GM19468 (cell line): ENCODE data around the gene TSC1.

Source experiments
- ATAC-seq: cut with Tn5 transposase; IDR thresholded peaks from one replicate; pipeline ENCODE4 v1.9.1; 2021; ENCODE audit warnings: mild to moderate bottlenecking, moderate library complexity, moderate number of reproducible peaks; ENCODE audit not compliant: unreplicated experiment; ENCODE audit errors: extremely low read depth

Gene TSC1

DNA sequence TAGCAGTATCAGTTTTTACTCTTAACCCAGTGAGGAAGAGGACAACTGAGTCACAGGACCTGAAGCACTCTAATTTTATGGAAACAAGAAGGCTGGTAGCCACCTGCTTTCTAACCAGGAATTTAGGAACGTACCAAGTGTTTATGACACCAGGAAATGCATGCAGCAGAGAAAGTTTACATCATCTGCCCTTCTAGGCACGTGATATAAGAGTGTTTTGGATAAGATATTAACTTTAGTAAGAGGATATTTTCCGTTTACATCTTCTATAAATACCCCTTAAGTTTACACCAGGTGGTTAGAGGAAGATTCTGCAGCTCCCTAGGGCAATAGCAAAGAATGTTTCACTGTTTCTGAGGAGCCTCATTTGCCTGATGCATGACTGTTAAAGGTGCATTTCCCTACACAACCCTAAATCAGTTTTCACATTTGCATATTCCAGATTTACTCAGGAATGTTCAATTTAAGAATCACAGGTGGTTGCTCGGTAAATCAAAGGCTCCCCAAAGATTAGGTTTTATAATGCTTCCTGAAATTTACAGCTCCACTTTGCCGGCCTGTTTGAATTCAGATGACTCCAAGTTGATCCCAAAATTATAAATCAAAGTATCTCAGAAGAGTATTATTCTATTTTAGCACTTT lies 1.8 kb downstream of the TSC1 start:
- ATAC-seq, result no peak

DNA sequence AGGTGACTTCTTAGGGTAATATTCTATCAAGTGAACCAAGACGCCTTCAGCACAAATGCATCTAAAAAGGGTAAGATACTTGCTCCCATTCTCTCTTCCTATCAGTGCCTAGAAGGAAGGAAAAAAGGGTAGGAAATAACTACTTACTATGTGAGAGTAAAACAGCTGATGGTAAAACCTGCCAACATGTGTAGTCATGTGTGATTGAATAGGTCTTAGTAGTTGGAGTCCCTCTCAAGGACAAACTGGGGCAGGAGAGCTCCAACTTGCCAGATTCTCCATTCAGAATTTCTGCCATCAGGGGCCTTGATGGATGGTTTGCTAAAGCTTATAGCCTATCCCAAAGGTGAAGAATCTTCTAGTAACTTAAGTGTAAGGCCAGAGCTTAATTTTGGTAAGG lies 5.2 kb downstream of the TSC1 start:
- ATAC-seq, result no peak

DNA sequence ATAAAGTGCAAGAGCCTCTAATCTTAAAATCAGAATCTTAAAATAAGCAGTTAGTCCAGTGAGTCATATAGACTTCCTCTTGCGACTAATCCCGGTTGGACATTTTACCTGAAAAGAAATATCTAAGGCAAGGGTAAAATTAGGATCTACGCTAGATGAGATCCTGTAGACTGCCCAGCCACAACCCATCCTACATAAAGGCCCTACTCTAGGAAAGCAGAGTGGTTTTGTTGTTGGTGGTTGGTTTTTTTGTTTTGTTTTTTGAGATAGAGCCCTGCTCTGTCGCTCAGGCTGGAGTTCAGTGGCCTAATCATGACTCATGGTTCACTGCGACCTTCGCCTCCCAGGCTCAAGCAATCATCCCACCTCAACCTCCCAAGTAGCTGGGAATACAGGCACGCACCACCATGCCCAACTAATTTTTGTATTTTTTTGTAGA lies 6.9 kb downstream of the TSC1 start:
- ATAC-seq, result no peak

DNA sequence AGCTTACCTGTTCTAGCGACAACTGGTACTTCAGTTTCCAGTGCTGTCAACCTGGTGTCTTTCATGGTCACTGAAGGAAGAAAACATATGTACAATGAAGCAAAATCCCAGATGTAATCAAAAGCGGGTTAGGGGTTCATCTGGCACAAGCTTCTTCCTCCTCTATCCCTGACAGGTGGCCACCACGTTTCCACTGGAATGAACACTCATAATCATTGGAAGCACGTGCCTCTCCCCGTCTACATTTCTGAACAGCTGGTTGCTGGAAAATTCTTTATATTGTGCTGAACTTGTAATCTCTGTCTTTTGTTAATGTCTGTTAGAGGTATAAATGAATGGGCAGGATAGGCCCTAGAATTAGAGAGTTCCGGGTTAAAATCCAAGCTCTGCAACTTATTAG lies 9.4 kb downstream of the TSC1 start:
- no peak for ATAC-seq

DNA sequence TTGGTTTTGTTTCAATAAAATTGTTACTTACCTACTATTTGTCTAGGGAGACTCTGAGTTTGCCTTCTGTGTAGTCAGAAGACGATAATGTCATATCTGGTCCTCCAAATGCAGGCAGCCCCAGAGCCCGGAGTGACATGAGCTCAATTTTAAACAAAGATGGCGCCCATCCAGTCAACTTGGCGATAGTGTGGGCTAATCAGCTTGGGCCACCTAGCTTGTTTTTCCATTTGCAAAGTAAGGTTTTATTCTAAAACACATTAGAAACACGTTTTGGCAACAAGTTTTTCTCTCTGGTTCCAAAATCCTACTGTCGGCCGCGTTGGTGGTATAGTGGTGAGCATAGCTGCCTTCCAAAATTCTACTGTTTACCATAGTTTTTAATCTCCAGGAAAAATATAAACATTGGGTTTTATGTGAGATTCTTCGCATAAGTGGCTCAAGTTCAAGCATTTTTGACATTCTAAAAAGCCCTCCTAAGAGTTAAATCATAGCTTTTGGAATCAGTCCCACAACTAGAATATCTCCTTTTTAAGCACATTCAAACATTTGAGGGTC lies 13.2 kb downstream of the TSC1 start:
- ATAC-seq, result no peak

DNA sequence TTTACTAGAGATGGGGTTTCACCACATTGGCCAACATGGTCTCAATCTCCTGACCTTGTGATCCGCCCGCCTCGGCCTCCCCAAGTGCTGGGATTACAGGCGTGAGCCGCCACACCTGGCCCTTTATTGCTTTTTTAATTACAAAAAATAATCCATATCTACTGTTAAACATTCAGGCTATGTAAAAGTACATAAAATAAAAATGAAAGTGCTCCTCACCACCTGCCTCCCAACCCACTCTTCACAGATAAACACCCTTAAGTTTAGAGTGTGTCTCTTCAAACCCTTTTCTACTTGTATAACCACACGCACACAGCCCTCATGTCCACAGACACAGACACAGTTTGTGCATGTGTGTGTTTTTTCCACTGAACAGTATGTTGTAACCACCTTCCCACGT lies 16.7 kb downstream of the TSC1 start:
- ATAC-seq, result no peak

DNA sequence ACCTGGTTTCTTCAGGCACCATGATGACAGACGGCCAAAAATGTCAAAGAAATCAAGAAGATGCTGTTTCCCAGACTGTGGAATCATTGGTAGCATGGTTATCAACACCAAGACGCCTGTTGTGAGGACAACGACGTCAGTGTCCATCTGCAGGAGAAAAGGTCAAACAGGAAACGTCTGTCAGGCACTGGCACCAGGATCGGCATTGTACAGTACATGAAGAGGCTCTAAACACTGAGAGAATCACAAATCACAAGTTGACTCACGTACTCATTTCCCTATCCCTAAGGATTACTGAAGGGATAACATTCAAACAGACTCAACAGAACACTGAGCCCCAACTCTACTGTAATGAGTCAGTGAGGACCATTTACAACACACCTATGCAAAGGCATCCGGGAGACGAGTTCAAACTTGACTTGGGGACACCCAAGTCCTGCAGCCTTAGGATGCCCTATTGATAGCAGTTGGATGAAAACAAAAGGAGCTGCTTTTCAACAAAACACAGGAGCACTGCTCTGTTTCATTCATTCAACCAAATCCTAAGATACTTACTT lies 21.0 kb downstream of the TSC1 start:
- ATAC-seq, result no peak

DNA sequence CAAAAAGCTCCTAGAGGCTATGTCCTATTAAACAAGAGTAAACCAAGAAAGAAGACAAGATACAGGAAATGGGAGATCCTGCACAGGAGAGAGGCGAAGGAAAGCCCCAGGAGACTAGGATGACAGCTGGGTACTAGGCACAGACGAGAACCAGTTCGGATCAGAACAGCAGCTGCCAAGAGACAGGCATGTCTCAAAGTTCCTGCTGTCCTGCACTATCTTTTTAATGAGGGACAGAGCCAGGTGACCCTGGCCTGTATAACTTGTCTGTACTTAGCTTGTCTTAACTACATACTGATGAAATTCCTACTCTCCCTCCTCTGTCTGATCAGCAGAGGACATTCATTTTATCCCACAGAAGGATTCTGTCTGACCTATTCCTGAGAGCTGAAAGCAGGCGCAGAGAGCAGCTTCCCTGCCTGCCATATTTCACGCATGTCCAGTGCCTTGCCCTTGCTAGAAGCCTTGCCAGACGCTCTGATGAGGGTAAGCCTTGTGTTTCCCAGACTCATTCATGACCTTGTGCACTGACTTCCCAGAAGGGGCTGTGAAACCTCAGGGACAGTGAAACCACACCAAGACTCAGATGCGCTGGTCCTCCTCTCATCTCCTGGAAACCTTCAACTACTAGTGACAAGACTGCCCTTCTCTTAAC lies 24.7 kb downstream of the TSC1 start:
- no peak for ATAC-seq

DNA sequence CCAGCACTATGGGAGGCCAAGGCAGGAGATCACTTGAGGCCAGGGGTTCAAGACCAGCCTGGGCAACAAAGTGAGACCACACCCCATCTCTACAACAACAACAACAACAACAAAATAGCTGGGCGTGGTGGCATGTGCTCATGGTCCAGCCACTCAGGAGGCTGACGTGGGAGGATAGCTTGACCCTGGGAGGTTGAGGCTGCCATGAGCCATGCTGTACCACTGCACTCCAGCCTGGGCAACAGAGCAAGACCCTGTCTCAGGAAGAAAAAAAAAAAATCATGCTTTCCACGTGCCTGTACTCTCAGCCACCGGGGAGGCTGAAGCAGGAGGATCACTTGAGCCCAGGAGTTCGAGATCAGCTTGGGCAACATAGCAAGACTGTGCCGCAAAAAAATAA lies 29.5 kb downstream of the TSC1 start:
- no peak for ATAC-seq

DNA sequence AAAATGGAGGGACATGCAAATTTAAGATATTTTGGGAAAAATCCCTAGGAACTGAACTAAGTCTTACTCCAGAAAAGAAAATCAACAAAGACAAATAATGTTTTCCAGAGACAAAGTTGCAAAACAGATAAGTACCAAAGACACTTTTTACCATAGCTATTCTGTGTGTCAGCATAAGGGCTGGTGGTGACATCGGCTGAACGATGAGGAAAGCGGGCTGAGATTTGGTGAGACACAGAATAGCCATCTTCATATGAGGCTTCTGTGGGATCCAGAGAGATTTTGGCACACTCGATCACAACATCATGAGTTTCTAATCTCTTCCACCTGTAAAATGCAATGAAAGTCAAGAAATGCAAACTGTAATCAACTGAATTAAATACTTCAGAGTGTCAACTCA lies 32.3 kb downstream of the TSC1 start:
- no peak for ATAC-seq

DNA sequence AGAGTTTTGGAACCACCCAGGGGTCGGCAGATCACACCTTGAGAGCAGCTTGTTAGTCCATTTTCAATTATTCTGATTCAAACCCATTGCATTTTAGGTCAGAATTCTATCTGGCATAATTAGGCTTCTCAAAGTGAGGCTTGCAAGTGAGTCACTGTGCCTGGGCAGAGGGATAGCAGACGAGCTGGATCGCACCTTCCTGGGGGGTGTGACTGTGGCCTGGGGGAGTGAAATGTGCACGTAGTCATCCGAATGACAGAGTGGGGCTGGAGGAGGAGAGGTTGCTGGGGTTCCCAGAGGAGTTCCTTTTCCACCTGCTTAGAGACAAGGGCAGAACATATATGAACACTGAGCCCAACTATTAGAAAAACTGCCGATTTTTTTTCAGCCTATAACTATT lies 34.0 kb downstream of the TSC1 start:
- ATAC-seq, result no peak

DNA sequence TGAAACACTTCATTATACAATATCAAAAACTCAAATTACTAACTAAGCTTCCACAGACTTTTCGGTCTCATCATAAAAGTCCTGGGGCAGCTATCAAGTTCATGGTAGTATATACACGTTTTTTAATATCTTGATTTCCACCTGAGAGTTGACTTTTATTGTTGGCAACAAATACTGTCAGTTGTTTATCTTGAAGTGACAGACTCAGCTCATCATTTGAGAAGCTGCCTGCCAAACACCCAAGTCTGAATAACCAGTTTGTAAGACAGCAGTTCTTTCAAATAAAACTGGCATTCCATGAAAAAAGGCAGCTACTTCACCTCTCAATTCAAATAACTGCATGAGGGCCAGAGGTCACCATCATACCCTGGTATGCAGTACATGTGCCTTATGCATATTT lies 35.1 kb downstream of the TSC1 start:
- ATAC-seq, result no peak

DNA sequence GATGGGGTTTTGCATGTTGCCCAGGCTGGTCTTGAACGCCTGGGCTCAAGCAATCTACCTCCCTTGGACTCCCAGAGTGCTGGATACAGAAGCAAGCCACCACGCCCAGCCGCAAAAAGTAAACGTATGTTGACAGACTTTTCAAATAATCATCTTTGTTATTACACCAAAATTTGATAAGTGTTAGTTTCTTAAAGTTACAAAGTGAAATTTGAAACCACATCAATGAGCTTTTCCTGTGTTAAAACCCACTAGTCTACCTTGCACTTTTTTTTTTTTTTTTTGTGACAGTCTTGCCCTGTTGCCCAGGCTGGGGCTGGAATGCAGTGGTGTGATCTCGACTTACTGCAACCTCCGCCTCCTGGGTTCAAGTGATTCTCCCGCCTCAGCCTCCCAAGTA lies 35.8 kb downstream of the TSC1 start:
- ATAC-seq, result no peak

DNA sequence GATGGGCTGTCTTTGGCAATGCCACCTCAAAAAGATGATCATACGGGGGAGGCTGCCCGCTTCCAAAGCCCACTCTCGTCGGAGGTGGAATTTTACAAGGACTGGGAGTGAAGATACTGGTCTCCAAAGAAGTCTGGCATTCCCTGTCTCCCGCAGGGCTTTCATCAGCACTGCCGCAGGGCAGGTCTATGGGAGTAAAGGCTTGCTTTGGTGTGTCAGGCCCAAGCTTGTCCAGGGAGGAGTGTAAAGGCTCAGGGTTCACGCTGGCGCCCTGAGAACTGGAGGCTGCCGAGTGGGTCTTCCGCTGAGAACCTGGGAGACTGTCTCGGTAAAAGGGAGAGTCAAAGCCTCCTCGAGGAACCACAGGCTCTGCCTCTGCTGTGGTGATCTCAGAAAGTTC lies 38.7 kb downstream of the TSC1 start:
- ATAC-seq, result no peak

DNA sequence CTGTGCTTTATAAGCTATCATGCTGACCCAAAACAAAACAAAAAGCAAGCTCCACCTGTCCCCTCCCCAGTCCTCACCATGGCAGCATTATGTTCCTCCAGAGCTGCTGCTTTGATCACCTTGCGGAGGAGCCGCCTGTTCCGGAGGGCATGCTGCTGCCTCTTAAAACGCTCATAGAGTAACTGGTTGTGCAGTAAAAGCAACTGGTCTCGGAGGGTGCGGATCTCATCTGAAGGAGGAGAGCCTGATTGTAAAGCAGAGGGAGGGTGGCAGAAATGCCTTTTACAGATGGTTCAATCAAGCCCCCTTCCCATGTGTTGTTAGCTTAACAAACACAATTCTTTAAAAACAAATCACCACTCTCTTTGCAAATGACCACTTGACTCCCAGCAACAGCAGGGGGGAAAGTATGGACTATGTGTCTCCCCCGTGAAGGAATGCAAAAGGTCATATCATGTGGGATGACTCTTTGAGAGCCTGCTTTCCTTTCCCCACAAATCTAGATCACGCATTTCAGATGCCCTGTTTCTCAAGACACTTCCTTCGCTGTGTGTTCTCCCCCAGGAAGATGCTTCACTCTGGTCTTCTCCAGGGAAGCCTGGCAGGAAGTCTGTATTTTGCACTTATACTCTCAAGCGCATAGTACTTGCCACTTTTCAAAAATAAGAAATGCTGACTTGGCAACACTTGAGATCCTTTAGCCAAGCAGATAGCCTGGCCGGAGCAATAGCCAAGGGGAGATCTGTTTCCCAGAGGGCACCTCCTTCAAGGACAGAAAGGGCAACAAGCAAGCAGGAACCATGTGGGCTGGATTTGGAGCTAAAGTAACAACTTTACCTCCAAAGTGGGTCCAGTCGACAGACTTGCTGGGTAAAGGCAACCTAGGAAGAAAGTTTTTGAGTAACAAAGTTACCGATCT lies 40.6 kb downstream of the TSC1 start:
- ATAC-seq, result no peak

DNA sequence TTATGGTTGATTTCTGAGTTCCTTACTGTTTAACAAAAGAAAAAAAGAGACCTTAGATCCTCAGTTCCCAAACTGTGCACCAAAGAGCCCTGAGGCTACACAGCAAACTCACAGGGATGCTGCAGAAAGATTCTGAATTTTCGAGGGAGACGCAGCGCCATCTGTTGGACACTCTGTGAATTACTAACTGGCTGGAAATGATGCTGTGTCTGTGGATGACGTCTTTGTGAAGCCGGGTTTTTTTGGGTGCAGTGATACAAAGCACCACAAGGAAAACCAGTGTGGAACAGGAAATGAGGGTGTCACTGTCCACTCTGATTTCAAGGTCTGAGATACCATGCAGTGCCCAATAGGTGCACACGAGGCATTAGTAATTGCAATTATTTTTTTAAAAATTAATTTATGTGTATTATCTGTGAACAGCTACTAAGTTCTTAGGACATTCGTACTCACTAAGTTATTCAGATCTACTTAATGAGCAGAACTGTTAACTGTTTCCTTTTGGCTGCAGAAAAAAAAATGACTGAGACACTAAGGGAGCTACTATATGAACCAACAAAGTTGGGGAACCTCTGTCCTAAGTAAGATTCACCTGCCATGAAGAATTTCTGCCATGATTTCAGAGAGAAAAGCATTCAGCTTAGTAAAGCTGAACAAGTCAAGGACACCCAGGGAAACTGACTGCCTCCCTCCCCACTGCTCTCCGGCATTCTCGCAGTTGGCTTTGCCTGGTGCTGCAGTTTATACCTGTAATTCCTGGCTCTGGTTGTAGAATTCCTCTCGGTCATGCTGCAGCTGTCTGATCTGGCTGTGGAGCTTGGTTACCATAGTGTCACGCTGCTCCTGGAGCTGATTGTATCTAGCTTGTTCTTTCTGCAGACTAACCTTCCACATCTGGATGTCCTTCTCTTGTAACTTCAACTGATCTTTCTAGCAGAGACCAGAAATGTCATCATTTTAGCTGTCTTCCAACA lies 42.3 kb downstream of the TSC1 start:
- no peak for ATAC-seq

DNA sequence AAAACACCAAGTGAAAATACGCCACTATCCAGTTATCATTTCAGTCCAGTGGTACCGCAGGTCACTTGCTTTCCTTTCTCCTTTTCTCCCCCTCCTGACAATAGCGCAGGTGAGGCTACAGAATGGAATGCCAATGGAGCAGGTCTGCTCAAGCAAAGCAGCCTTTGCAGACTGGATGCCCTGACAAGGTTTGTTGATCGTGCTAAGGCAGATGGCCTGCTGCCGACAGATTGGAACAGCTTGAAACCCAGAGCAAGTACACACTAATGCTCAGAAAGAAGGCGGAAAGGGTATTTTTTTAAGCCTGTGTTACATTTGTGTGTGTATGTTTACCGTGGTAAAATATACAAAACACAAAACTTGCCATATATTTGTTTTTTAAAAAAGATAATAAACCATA lies 46.4 kb downstream of the TSC1 start:
- no peak for ATAC-seq

DNA sequence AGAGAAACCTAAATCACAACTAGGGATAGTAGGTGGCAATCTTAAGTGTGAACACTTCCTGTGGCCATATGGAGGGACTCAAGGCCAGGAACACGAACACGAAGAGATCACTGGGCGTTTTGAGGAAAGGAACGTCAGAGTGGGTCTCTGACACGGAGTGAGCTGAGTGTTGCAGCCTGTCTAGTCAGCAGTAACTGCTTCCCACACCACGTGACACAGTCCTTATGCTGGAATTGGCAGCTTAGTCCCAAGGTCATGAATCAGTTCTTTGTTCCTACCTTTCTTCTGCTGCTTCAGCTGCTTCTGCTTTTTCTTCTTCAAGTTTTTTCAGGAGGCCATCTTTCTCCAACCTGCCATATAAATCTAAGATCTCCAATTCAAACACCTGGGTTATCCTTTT lies 47.5 kb downstream of the TSC1 start:
- ATAC-seq, result no peak

DNA sequence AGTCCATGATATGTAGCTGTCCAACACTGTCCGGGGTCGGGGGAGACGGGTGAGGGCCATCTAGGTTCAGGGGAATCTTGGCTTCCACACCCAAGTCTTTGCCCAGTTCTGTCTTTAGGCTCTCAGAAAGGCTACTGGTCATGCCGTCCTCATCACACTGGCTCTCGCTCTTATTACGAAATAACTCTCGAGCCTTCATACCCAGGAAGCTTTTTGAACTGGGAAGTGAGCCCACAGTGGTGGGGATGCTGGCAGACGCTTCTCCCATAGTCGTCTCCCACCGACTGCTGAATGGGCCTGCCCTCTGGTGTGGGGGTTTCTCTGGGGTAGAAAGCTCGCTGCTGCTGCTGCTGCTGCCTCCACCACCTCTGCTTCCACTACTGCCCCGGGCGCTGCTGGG lies 48.2 kb downstream of the TSC1 start:
- ATAC-seq, result no peak
